ENCODE results near the gene PHOSPHO1.
A peak's percentile ranks its signal among the peaks of the same experiment; 100 is the strongest.

PHOSPHO1 gene

DNA sequence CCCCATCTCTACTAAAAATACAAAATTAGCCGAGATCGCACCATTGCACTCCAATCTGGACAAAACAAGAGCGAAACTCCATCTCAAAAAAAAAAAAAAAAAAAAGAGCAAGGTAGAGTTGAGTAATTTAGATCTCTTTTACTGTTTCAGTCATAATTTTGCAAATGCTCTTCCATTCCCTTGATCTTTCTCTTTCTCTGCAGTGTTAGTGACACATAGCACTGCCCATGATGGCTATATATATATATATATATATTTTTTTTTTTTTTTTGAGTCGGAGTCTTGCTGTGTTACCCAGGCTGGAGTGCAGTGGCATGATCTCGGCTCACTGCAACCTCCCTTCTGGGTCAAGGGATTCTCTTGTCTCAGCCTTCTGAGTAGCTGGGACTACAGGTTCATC, 12.2 kb upstream of the PHOSPHO1 start:
- no peak for DNase-seq

DNA sequence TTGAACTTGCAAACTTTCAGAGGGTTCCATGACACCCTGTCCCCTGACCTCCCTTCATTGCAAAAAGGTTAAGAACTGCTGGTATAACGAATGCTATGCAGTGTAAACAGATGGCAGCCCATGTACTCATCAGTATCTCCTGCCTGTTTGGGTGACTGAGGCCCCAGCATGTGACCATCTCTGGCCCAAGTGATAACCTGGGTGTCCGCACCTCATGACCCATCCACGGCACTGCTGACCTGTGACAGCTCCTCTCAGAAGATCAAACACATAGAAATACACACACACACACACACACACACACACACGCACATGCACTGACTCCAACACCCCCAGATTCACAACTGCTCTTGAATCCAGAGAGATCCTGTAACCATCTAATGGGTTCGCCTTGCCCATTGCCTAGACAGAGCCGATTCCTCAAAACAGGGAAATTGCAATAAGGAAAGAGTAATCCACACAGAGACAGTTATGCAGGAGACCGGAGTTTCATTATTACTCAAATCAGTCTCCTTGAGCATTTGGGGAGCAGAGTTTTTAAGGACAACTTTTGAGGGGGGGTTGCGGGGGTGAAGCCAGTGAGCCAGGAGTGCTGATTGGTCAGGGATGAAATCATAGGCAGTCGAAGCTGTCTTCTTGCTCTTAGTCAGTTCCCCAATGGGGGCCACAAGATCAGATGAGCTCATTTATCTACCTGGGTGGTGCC, 11.3 kb upstream of the PHOSPHO1 start:
- DNase-seq: no peak

DNA sequence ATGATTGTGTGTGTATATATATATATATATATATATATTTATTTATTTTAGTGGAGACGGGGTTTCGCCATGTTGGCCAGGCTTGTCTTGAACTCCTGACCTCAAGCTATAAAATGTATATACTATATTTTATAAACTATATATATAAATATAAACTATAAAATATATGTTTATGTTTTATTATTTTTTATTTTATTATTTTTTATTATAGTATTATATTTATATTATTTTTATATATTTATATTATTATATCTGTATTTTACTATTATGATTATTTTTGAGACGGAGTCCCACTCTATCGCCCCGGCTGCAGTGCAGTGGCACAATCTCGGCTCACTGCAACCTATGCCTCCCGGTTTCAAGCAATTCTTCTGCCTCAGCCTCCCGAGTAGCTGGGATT, 10.5 kb upstream of the PHOSPHO1 start:
- DNase-seq: no peak

DNA sequence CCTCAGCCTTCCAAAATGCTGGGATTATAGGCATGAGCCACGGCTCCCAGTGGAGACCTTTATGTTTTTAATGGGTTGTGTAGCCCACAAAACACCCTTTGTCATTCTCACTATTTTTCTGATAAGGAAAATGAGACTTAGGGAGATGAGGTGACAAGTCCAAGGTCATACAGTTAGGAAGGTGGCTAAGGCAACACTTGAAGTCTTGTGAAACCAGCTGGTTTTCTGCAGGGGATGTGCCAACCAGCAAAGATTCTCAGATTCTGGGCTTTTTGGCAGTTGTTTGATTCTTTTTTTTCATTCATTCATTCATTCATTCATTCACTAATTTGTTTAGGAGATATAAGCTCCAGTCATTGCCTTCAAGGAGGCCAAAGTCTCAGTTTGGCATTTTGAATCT, 10.0 kb upstream of the PHOSPHO1 start:
- no peak for DNase-seq

DNA sequence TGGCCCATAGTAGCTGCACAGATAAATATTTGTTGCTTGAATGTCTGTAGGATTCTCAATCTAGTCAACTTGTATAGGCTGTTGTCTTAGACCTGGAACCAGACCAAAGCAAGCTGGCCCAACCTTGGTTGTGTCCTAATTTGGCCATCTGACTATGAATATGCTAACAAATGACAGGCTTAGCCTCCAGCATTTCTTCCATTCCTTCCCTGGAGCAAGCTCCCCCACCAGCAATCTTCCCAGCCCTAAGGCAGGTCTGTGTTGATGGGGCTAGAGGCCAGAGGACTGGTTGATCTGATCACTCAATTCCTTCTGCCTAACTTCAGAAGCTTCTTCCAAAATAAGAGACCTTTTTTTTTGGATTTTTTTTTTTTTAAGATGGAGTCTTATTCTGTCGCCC, 9.4 kb upstream of the PHOSPHO1 start:
- DNase-seq: no peak

DNA sequence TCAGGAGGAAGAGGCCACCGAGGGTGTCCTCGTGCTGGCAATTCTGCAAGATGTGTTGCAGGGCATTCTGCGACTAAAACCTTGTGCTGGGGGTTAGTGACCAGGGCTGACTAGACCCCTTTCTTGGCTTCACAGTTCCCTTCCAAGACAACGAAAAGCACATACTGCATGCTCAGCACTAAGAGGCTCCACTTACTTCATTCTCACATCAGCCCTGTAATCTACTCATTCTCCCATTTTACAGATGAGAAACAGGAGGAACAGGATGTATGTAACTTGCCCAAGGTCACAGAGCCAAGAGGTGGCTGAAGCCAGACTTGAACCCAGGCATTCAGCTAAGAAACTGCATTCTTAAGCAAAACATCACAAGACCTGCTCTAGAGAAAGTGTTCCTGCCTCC, 5.3 kb upstream of the PHOSPHO1 start:
- DNase-seq: no peak

DNA sequence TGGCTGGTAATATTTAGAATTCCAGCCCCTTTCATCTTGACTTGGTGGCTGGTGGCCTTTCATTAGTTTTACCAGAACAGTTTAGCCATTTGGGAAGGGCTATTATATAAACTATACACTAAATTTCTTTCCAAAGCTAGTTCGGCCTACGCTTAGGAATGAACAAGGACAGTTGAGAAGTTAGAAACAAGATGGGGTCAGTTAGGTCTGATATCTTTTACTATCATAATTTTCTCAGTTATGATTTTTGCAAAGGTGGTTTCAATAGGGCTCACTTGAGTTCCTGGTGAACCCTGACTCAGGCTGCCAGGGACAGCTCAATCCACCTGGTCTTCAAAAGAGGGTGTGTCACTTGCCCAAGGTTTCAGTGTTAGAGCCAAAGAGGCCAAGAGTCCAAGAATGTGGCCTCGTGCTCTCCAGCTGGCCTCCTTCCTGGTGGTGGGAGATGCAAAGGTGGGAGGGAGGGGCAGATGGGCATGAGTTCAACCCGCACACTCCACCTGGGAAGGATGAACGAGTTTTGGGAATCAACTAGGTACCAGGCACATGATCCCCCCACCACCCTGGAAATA, 4.0 kb upstream of the PHOSPHO1 start:
- no peak for DNase-seq

DNA sequence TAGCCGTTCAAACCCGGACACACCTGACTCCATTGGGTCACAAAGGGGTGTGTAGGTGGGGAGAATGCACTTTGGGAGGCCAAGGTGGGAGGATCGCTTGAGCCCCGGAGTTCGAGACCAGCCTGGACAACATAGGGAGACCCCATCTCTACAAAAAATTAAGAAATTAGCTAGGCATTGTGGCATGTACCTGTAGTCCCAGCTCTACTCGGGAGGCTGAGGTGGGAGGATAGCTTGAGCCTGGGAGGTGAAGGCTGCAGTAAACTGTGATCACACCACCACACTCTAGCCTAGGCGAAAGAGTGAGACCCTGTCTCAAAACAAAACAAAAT, 942 bp upstream of the PHOSPHO1 start:
- no peak for DNase-seq

DNA sequence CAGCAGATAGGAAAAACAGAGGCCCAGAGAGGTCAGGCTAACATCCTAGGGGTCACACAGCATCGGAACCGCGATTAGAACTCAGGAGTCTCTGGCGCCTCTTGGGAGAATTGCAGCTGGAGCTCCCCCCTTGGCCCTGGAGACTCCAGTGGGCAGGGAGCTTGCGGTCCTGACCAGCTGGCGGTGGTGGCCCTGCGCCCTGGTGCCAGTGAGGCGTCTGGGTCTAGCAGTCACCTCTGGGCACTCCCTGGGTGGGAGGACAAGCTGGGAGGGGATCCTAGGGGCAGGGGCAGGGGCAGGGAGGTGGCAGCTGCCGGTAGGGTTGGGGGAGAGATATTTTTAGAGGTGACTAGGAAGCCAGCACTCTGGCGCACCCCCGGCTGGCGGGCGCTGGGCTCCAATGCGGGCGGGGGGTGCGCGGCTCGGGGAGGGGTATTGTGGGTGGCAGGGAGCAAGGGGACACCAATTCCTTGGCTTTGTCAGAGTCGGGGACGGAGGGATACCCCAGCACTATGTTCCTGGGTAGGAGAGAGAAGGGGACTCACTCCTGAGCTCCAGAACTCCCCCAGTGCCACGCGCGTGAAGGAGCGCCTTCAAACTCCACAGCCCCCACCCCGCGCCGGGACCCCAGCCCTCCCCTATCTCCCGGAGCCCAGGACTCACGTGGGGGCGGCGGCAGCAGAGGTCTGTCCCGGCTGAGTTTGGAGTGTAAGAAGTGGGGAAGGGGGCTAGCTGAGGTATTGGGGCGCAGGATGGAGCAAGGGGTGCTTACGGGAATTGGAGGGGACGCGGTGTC, 584 bp downstream of the PHOSPHO1 start:
- DNase-seq: no peak

DNA sequence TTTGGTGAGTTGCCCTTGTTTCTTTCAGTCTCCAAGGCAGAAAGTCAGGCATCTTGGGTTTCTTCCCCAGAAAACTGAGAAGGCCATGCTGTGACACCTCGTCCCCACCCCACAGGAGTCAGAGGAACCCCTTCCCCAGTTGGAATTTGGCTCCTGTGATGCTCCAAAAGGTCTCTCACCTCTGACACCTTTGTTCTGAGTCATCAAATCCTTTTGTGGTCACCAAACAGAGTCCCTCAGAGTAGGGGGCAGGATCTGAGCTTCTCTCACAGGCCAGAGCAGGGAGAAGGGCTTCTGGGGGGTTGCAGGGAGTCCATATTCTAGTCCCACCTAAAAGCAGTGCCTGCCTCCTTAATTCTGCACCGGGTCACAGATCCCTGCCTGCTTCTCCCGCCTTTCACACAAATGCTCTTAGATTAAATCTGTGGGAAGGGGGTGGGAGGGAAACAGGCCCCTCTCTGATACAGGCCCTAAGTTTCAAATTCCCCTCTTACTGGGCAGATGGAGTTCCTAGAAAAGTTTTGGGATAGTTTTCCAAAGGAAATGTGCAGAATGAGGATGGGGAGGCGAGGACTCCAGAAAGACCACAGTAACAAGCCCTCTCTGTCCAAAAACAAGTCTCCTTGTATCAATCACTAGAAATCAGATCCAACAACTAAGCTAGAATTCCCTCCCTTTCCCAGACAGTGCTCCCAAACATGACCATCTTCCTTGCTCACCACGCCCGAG, 1.3 kb downstream of the PHOSPHO1 start:
- no peak for DNase-seq

DNA sequence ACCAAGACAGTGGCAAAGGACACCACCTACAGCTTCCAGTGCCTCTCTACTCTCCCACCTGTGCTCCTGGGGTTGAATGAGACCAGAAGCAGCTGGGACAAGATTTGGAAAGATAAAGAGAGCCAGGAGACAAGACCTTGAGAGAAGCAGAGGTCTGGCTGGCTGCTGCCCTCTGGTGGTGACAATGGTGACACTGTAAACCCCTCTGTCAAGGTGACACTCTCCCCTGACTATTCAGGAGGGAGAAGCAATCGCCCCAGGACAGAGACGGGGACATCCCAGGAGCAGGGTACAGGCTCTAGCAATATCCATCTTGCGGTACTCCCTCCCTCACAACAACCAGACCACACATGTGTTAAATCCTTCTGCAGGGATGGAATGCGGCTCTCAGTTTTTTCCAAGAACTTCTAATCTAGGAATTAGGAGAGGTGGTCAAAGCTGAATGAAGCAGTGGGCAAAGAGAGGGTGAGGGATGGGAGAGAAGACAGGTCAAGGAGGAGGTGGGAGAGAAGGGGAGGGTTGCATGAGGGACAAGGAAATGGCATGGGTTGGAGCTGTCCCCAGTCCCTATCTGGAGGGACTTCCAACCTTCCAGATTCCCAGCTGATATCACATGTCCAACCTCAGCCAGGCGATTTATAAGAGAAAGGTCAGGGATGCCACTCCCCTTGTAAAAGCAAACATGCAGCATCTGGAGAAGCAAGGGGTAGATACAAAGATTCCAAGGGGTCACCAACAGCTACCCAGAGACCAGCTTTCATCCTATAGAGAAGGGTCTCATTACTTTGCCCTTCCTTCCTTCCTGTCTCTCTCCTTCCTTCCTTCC, 2.9 kb downstream of the PHOSPHO1 start:
- DNase-seq: peak; percentile 91

DNA sequence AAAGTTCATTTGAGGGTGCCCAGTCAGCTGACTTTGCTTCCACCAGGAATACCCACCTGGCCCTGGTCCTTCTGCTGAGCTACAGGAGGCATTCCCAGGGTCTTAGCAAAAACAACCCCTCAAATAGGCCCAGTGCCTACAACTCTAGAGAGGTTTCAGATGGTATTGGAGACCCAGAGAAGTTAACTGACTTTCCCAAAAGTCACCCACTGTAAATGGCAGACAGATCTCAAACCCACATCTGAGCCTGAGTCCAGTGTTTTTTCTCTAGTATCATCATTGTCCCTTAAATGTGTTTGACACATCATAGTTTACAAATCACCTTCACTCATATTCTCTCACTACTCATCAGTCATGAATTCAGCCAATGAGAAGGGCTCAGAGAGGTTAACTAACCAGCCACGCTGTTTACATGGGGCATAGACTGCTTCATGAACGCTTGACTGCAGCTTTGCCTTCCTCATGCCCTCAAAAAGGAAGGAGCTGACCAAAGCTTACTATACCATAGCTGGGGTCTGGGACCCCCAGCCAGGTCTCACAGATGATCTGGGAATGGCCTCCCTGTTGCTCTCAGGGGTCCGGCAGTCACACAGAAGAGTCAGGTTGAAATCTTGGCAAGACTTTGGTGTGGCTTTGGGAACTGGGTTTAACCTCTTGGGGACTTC, 3.7 kb downstream of the PHOSPHO1 start:
- no peak for DNase-seq

DNA sequence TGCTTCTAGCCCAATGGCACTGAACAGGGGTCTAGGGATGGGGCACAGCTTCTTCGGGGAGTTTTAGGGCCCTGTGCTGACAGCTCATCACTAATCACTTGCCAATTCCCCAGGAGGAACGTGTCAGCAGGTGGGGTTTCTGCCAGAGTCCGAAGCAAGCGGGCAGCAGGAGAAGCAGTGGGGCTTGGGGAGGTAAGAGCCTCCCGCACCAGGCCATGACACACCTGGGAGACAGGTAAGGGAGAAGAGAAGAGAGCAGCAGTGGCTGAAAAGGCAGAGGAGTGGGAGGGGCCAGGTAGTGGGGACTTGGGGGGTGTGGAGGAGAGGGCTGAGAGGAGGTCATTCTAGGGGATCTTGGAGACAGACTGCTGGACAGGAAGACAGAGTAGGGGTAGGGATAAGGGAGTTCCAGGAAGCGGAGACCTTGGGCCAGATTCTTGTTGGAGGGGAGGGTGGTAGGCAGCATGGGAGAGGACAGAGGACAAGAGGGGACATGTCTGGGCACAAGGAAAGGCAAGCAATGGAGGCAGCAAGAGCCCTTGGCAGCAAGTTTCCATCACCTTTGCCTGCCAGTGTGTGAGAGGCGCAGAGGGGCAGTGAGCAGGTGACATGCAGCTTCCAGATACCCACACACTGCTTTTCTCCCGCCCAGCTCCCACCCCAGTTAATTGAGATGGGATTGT, 4.9 kb downstream of the PHOSPHO1 start:
- no peak for DNase-seq

DNA sequence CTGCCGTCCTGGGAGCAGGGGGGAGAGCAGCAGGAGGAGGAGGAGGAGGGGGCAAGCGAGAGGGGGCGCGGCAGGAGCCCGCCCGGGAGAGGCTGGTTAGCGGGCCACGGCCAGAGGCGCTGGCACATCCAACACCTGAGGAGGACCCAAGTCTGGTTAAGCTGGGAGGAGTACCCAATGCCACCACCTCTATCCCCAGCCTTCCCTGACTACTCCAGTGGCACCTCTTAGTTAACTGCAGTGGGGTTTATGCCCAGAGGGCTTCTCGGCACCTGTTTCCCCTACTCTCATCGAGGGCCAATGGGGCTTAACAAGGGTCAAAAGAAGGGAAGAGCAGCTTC, 5.6 kb downstream of the PHOSPHO1 start:
- no peak for DNase-seq

DNA sequence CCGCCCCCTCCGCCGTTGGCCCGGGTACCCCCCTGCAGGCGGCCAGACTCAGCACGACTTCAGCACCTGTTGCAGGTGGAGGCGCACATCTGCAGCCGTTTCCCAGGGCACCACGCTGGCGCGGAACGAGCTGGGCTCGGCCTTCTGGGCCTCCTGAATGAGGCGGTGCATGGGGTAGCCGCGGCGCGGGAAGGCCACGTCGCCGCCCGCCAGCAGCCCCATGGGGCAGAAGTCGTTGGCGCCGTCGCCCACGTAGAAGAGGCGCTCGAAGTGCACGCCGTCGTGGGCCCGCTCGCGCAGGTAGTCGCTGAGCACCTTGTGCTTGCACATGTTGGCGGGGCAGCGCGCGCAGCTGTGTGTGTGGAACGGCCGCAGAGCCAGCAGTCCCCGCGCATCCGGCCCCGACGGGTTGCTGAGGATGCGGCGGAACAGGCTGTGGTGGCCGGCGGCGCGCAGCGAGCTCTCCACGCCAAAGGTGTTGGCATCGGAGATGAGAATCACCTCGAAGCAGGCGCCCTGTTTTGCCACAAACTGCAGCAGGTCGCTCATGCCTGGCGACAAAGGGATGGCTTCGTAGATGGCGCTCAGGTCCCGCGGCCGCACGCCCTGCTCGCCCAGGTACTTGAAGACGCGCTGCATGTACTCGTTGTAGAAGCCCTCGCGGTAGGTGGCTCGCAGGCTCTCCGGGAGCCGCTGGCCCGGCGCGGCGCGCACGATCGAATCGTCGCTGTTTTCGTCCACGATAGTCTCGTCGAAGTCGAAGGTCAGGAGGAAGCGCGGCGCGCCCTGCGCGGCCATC, 6.2 kb downstream of the PHOSPHO1 start:
- peak; percentile 80 for DNase-seq

DNA sequence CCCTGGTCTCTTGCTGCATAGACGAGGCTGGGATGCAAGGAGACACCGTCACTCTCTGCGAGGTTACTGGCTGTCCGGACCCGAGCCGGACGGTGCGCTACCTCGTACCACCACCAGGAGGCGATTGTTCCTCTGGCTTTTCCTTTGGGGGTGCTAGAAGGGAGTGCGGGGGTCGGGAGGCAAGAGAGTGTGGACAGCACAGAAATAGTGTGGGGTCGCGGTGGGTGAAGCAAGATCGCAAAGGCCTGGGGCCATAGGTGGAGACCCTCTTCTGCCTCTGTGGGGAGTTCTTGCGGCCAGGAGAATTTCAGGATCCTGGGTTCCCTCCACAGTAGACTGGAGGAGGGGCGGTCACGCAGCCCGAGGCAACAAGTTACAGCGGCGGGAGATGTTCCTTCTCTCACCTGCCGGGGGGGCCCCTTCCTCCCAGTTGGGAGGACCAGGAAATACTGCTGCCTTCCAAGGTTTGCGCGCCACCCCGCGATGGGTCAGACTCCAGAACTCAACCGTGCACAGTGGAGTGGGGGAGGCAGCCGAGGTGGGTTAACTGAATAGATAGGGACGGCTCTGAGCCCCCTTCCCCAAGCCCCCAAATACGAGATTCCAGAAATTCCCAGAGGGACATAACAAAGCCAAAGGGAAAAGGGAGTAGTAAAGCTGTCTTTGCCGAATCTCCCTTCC, 6.9 kb downstream of the PHOSPHO1 start:
- DNase-seq: peak; percentile 88

DNA sequence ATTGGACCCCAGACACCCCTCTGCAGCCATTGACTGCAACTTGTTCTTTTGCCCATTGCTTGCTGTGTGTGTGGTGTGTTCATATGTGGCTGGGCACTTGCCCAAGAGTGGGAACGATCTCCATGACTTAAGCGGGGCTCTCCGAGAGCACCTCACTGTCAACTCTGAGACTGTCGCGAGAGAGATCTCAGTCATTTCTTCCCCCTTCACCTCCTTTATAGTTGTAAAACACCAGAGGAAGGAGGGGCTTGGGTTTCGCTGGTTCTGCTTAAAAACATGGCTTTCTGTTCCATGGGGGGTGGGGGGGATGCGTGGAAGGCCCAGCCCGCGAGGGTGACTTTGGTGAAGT, 7.4 kb downstream of the PHOSPHO1 start:
- no peak for DNase-seq

DNA sequence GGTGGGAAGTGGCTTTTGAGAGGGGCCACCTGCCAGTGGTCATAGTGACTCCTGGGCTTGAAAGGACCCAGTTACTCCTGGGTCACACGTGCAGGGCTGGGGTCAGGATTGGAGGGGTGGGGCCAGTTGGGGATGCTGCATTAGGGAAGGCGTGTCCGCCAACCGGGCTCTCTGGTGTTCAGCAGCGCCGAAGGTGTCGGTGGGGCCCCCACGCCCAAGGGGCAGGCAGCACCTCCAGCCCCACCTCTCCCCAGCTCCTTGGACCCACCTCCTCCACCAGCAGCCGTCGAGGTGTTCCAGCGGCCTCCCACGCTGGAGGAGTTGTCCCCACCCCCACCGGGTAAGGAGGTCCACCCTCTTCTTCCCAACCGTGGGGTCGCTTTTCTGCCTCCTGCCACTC, 10.6 kb downstream of the PHOSPHO1 start:
- DNase-seq: no peak

DNA sequence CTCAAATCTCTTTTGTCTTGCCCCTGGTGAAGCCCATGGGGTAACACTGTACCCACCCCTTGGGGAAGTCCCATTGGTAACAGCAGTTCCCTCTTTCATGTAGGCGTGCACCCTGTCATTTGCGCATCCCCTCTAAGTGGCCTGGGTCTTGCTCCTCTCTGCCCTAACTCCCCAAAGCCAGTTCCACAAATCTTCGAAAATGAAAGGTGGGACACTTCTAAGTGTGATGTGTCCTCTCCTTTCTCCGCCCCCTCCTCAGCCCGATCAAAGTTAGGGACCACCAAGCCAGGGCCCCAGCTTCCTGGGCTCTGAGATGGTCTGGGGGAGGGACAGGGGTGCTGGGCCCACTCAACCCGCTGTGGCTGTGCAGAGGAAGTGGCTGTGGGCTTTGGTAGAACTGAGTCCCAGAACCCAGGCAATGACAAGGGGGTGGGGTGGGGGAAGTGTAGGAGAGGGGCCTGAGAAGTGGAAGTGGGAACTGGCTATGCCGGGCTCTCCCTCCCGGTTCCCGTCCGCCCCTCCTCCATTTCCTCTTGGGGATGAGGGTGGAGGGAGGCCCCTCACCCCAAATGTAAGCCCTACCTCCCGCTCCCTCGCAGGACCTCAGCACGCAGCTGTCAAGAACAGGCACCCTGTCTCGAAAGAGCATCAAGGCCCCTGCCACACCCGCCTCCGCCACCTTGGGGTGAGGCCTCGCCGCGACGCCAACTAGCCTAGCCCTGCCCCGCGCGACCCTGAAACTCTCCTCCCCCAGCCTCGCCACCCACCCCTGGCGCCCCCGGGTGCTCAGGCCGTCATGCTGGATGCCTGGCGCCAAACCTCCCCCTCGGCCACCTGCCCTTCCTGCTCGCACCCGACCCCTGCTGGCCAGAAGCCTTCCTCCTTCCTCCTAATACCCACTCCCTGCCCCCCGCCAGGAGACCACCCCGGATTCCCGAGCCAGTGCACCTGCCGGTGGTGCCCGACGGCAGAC, 11.4 kb downstream of the PHOSPHO1 start:
- no peak for DNase-seq
